Right lobe of liver (tissue), 4 donors: ENCODE results near the gene IGSF6.

ENCODE experiments used
- POLR2A ChIP-seq: fragments of 450-650 bp; IDR thresholded peaks from one replicate; pipeline ENCODE4 v1.6.1; 2017; ENCODE audit warnings: antibody characterized with exemption, mild to moderate bottlenecking
- TF ChIP-seq, protein P1 (sequence below), 4 donors: fragments of 200-600 bp in 3 of 4; fragments of 450-650 bp in 1 of 4; IDR thresholded peaks; one replicate each; pipeline versions ENCODE4 v1.5.1 to v1.8.0; 2016 to 2022; ENCODE audit warnings: antibody characterized with exemption in 4 of 4, mild to moderate bottlenecking in 2 of 4
- donor health status: DM: no; HTN: no; CAD: no.
- donor health status: DM: no; HTN: no; CAD: no.
- donor health status: DM: no; HTN: yes; CAD: no.

DNA sequence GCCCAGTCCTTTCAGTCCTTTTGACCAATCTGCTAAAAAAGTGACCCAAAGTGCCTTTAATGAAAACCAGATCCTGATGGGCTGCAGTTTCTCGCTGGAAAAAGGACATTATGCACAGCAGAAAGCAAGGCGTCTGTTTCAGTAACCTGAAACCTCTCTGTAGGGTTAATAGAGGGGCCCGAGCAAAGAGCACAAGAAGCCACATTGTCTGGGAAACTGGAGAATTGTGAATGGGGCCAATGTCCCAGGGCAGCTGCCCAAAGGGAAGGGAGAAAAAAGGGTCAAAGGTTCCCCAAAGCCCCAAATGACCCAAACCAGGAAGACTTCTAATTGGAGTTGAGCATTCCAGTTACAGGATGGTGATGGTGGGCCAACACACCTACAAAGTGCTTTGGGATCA is 14.4 kb upstream of the IGSF6 start:
- no peak for TF ChIP-seq POLR2A
- TF ChIP-seq, protein P1, sequence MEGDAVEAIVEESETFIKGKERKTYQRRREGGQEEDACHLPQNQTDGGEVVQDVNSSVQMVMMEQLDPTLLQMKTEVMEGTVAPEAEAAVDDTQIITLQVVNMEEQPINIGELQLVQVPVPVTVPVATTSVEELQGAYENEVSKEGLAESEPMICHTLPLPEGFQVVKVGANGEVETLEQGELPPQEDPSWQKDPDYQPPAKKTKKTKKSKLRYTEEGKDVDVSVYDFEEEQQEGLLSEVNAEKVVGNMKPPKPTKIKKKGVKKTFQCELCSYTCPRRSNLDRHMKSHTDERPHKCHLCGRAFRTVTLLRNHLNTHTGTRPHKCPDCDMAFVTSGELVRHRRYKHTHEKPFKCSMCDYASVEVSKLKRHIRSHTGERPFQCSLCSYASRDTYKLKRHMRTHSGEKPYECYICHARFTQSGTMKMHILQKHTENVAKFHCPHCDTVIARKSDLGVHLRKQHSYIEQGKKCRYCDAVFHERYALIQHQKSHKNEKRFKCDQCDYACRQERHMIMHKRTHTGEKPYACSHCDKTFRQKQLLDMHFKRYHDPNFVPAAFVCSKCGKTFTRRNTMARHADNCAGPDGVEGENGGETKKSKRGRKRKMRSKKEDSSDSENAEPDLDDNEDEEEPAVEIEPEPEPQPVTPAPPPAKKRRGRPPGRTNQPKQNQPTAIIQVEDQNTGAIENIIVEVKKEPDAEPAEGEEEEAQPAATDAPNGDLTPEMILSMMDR (IDR thresholded peaks at IDR 0.05), result no peak
